Liver (tissue), 2 donors: ENCODE results near the gene TOMM70.

Experiments
- CTCF ChIP-seq: fragments of 150-350 bp; IDR thresholded peaks from 2 replicates; pipeline ENCODE4 v1.5.1; 2017; ENCODE audit warnings: improper control_type of control experiment, low read depth, low read length; ENCODE audit not compliant: missing input control
- FOXA1 ChIP-seq: IDR thresholded peaks from 2 replicates; pipeline ENCODE4 v1.6.1; 2016; ENCODE audit warnings: antibody characterized with exemption
- MAX ChIP-seq: IDR thresholded peaks from 2 replicates; pipeline ENCODE4 v1.6.1; 2016; ENCODE audit warnings: antibody characterized with exemption
- REST ChIP-seq: IDR thresholded peaks from 2 replicates; pipeline ENCODE4 v1.6.1; 2016; ENCODE audit warnings: antibody characterized with exemption, mild to moderate bottlenecking
- YY1 ChIP-seq: IDR thresholded peaks from 2 replicates; pipeline ENCODE4 v1.6.1; 2016; ENCODE audit warnings: antibody characterized with exemption, mild to moderate bottlenecking
- donor health status: healthy.

- TF ChIP-seq CTCF = no peak
- TF ChIP-seq REST = no peak
- TF ChIP-seq YY1 = no peak
- no peak for TF ChIP-seq FOXA1
- no peak for TF ChIP-seq MAX
Measured at GRCh38 chr3:100436951-100437350, 36.1 kb upstream of the TOMM70 start.
